ENCODE data around the gene HLA-DPB1.

GRCh38 chr6:33078919-33079521, 3.2 kb downstream of the HLA-DPB1 start:
- no peak for TF ChIP-seq TAF1 (IDR thresholded peaks at IDR 0.05; ENCODE audit: low read depth, low read length)
- no peak; the same call in 1 of the 2 replicates for TF ChIP-seq POLR2A (IDR thresholded peaks at IDR 0.05; ENCODE audit: low read depth, low read length)
- 0 out of 2 replicates have a peak, but pooled peaks have one; percentile 29 for TF ChIP-seq POLR2AphosphoS5 (IDR thresholded peaks at IDR 0.05; ENCODE audit: low read depth, low read length)
- TF ChIP-seq SPI1 (IDR thresholded peaks at IDR 0.05; ENCODE audit: low read depth, low read length), result no peak
- no peak; the same call in 1 of the 2 replicates for TF ChIP-seq POU2F2 (IDR thresholded peaks at IDR 0.05; ENCODE audit: low read depth, low read length)
- TF ChIP-seq PAX5 (IDR thresholded peaks at IDR 0.05; ENCODE audit: insufficient read depth, low read length, severe bottlenecking), result no peak
